ENCODE results near the gene HMGN4. TPM values are rescaled to one million over a fixed set of nuclear protein-coding genes. Genes with fewer than 3 reads are reported as not detected.

The HMGN4 gene
- total and polyA plus RNA-seq, 9 of the 15 experiments (the other 6 are each of a cell fraction or from before 2014, with no cell fraction given): 35.4 to 134 (median 94.1) TPM

- TF ChIP-seq POLR2B (IDR thresholded peaks at IDR 0.05; ENCODE audit: low read depth, partially characterized antibody) (peak; percentile 25), TCFL5 (CRISPR knock-in tag; conservative IDR thresholded peaks at IDR 0.05) (peak; percentile 86; the same call in 1 of the 2 replicates), RBM25 (IDR thresholded peaks at IDR 0.05; ENCODE audit: low read depth, low read length, severe bottlenecking) (no peak), KLF6 (CRISPR knock-in tag; IDR thresholded peaks at IDR 0.05; ENCODE audit: borderline replicate concordance) (peak; percentile 93), NR2F6 (CRISPR knock-in tag; IDR thresholded peaks at IDR 0.05) (0 out of 2 replicates have a peak, but pooled peaks have one; percentile 51), JUNB (CRISPR knock-in tag; conservative IDR thresholded peaks at IDR 0.05) (no peak), ZNF23 (CRISPR knock-in tag; IDR thresholded peaks at IDR 0.05) (peak; percentile 63; the same call in 1 of the 2 replicates), ZNF644 (tag; IDR thresholded peaks at IDR 0.05; ENCODE audit: low read depth) (peak; percentile 90), MYNN (IDR thresholded peaks at IDR 0.05) (no peak), MYNN (CRISPR knock-in tag; IDR thresholded peaks at IDR 0.05) (no peak), FOSL1 (tag; conservative IDR thresholded peaks at IDR 0.05) (no peak), ZNF79 (CRISPR knock-in tag; IDR thresholded peaks at IDR 0.05; ENCODE audit: low read depth) (peak; percentile 84), ARID1B (IDR thresholded peaks at IDR 0.05) (peak; percentile 50), ZNF224 (CRISPR knock-in tag; IDR thresholded peaks at IDR 0.05) (no peak), RAD21 (CRISPR knock-in tag; conservative IDR thresholded peaks at IDR 0.05 in 1 of 2, IDR thresholded peaks at IDR 0.05 in 1 of 2) (peak; percentile 4 to 26; a peak in 3 of 4 replicates), ZNF436 (CRISPR knock-in tag; IDR thresholded peaks at IDR 0.05) (no peak), ARID4B (CRISPR knock-in tag; IDR thresholded peaks at IDR 0.05) (peak; percentile 24; the same call in 1 of the 2 replicates), ZSCAN29 (IDR thresholded peaks at IDR 0.05) (no peak), HDAC2 (IDR thresholded peaks at IDR 0.05) (peak; percentile 90), STAT6 (CRISPR knock-in tag; IDR thresholded peaks at IDR 0.05) (no peak), ELF1 (tag; IDR thresholded peaks at IDR 0.05) (no peak; the same call in 1 of the 2 replicates), SIX5 (IDR thresholded peaks at IDR 0.05; ENCODE audit: borderline replicate concordance in 1 of 2, insufficient read depth in 1 of 2, low read depth in 1 of 2, low read length in 2 of 2) (no peak)
These were observed 17.8 kb upstream of the HMGN4 start (continued) for GRCh38 chr6:26520237-26520849.

All from K562 (cell line).